ENCODE data around the gene RPS6KA1. TPM values are rescaled to one million over a fixed set of nuclear protein-coding genes. Genes with fewer than 3 reads are reported as not detected.

The RPS6KA1 gene
- total and polyA plus RNA-seq, 8 donors, result 13.6 to 32.2 (median 18.4) TPM

GRCh38 chr1:26618561-26618960 lies 89.0 kb downstream of the RPS6KA1 start:
- Histone ChIP-seq H3K27me3 (no peaks in the 10 kb centered on the region), H3K4me1 (peaks cover 0 to 7% (median 5%) of the 10 kb centered on the region in 3 donors), H3K36me3 (no peaks in the 10 kb centered on the region), H3K9me3 (no peaks in the 10 kb centered on the region), H3K4me3 (no peak overlapping the region), H3K27ac (no peak overlapping the region)
- DNase-seq, result no peak
- ATAC-seq, result no peak
- TF ChIP-seq CTCF (IDR thresholded peaks at IDR 0.05), result no peak
- WGBS, 2 donors, result 81 to 84% methylated on average over 3 of the region's 3 CpGs
- FAIRE-seq, result no peak
- intact Hi-C loops (cut with DNase I), result no loop called here

Small RNA genes within 50 kb of the gene (microRNA-seq; reads per million reads assigned to microRNA genes)
- 2.7 reads per million in 2 donors for gene MIR1976

Other genes with a start within 250 kb of the RPS6KA1 start
- 10 to 100 TPM; 29.1 to 84.2 (median 48.8) TPM for gene SH3BGRL3, start 249.7 kb upstream of the RPS6KA1 start, total RNA-seq
- 100 to 1,000 TPM in 1 of 2 donors, 10 to 100 TPM in 1; 61.0 to 109 TPM for gene SH3BGRL3, start 249.7 kb upstream of the RPS6KA1 start, polyA plus RNA-seq
- 10 to 100 TPM in 4 of 6 donors, 1 to 10 TPM in 2; 8.7 to 15.9 (median 11.5) TPM for gene UBXN11, start 223.1 kb upstream of the RPS6KA1 start, total RNA-seq
- 10 to 100 TPM; 44.0 to 61.6 TPM for gene UBXN11, start 223.1 kb upstream of the RPS6KA1 start, polyA plus RNA-seq
- 10 to 100 TPM in 1 of 6 donors, 1 to 10 TPM in 4, under 1 TPM in 1; 0.98 to 13.0 (median 2.5) TPM for gene CD52, start 211.8 kb upstream of the RPS6KA1 start, total RNA-seq
- gene CD52, start 211.8 kb upstream of the RPS6KA1 start, polyA plus RNA-seq, result 1 to 10 TPM; 4.0 to 4.3 TPM
- 1 to 10 TPM in 1 of 6 donors, under 1 TPM in 5; 0.12 to 1.3 (median 0.38) TPM for gene CRYBG2, start 175.6 kb upstream of the RPS6KA1 start, total RNA-seq
- gene CRYBG2, start 175.6 kb upstream of the RPS6KA1 start, polyA plus RNA-seq, result 1 to 10 TPM in 1 of 2 donors, under 1 TPM in 1; 0.73 to 2.0 TPM
- under 1 TPM in 3 of 6 donors, not detected in 3; 0.12 to 0.47 (median 0.14) TPM for gene ZNF683, start 157.0 kb upstream of the RPS6KA1 start, total RNA-seq
- gene ZNF683, start 157.0 kb upstream of the RPS6KA1 start, polyA plus RNA-seq, result under 1 TPM in 1 of 2 donors, not detected in 1; 0.40 TPM
- 1 to 10 TPM in 1 of 6 donors, not detected in 5; 1.2 TPM for gene LIN28A, start 118.9 kb upstream of the RPS6KA1 start, total RNA-seq
- not detected for gene LIN28A, start 118.9 kb upstream of the RPS6KA1 start, polyA plus RNA-seq
- 10 to 100 TPM; 15.0 to 24.5 (median 19.8) TPM for gene DHDDS, start 97.4 kb upstream of the RPS6KA1 start, total RNA-seq
- gene DHDDS, start 97.4 kb upstream of the RPS6KA1 start, polyA plus RNA-seq, result 10 to 100 TPM; 19.2 to 19.9 TPM
- 100 to 1,000 TPM; 102 to 192 (median 143) TPM for gene HMGN2, start 57.3 kb upstream of the RPS6KA1 start, total RNA-seq
- gene HMGN2, start 57.3 kb upstream of the RPS6KA1 start, polyA plus RNA-seq, result 100 to 1,000 TPM; 178 to 438 TPM
- gene ARID1A, start 166.3 kb downstream of the RPS6KA1 start, total RNA-seq, result 10 to 100 TPM; 24.0 to 39.9 (median 27.4) TPM
- gene ARID1A, start 166.3 kb downstream of the RPS6KA1 start, polyA plus RNA-seq, result 10 to 100 TPM; 14.8 to 18.5 TPM

Measured in pancreas (tissue), 10 donors.